Stomach (tissue), 4 donors: ENCODE results near the gene ORC1.

Experiments used
- CTCF ChIP-seq, 7 experiments: fragments of 450-650 bp in 4 of 7; fragments of 200-600 bp in 3 of 7; sonication (generic) in 3 of 7; IDR thresholded peaks; one replicate each; pipeline ENCODE4 v1.5.1; 2016 to 2019; ENCODE audit warnings: antibody characterized with exemption in 7 of 7, control low read depth in 2 of 7, mild to moderate bottlenecking in 1 of 7
- POLR2A ChIP-seq, 4 donors: fragments of 450-650 bp; IDR thresholded peaks; one replicate each; pipeline ENCODE4 v1.6.1; 2016; ENCODE audit warnings: antibody characterized with exemption in 4 of 4, control low read depth in 2 of 4, mild to moderate bottlenecking in 1 of 4, moderate library complexity in 1 of 4

- TF ChIP-seq POLR2A (IDR thresholded peaks at IDR 0.05): no peak
- TF ChIP-seq CTCF (IDR thresholded peaks at IDR 0.05): no peak
Observed at GRCh38 chr1:52355847-52356505, 48.2 kb downstream of the ORC1 start.
